Measurements from ENCODE around the gene GALNTL6. TPM values are rescaled to one million over a fixed set of nuclear protein-coding genes. Genes with fewer than 3 reads are reported as not detected.

The GALNTL6 gene
- total and polyA plus RNA-seq, 4 donors = 6.1 to 25.4 (median 22.5) TPM

- H3K36me3 ChIP-seq (ENCODE audit: control insufficient read depth, insufficient read depth, low read length) = no peaks in the 10 kb centered on the region
- no CpG with 5 or more reads among the region's 1 CpG for WGBS (ENCODE audit: insufficient coverage)
- H3K9me3 ChIP-seq (ENCODE audit: control insufficient read depth, insufficient read depth, low read length) = no peaks in the 10 kb centered on the region
- H3K27ac ChIP-seq (ENCODE audit: low read depth, low read length) = no peak overlapping the region
- no peaks in the 10 kb centered on the region for H3K4me1 ChIP-seq (ENCODE audit: control insufficient read depth, insufficient read depth, low read length)
- DNase-seq (ENCODE audit: low read depth in 4 of 6, low spot score in 6 of 6) = no peak
- no peaks in the 10 kb centered on the region for H3K27me3 ChIP-seq (ENCODE audit: control insufficient read depth, insufficient read depth, low read length)
- no peak overlapping the region for H3K4me3 ChIP-seq (ENCODE audit: low read depth, low read length)
These were observed 740.0 kb downstream of the GALNTL6 start for GRCh38 chr4:172553216-172553615.

- WGBS (ENCODE audit: insufficient coverage) = no CpG with 5 or more reads among the region's 4 CpGs
- H3K27ac ChIP-seq (ENCODE audit: low read depth, low read length) = no peak overlapping the region
- DNase-seq (ENCODE audit: low read depth in 4 of 6, low spot score in 6 of 6) = no peak
- no peaks in the 10 kb centered on the region for H3K9me3 ChIP-seq (ENCODE audit: control insufficient read depth, insufficient read depth, low read length)
- no peak overlapping the region for H3K4me3 ChIP-seq (ENCODE audit: low read depth, low read length)
- no peaks in the 10 kb centered on the region for H3K27me3 ChIP-seq (ENCODE audit: control insufficient read depth, insufficient read depth, low read length)
- H3K4me1 ChIP-seq (ENCODE audit: control insufficient read depth, insufficient read depth, low read length) = no peaks in the 10 kb centered on the region
- H3K36me3 ChIP-seq (ENCODE audit: control insufficient read depth, insufficient read depth, low read length) = no peaks in the 10 kb centered on the region
These were observed 741.4 kb downstream of the GALNTL6 start for GRCh38 chr4:172554588-172554987.

DNA sequence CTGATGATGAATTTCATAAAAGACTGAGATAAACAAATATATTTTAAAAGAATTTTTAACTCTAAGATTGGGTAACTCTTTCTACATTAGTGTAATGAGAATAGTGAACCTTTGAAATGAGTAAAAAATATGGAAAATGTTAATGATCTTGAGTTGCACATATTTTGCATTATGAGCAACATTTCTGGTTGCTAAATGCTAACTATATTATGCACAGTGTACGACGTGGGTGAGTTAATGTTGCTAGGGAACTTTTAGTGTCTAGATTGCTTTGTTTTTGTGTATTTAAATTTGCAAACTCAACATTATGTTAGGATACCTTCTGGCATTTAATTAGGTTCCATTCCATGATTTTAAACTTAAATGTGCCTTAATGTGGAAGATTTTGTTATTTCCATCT is 742.5 kb downstream of the GALNTL6 start:
- Histone ChIP-seq H3K4me3 (ENCODE audit: low read depth, low read length) (no peak overlapping the region), H3K4me1 (ENCODE audit: control insufficient read depth, insufficient read depth, low read length) (no peaks in the 10 kb centered on the region), H3K9me3 (ENCODE audit: control insufficient read depth, insufficient read depth, low read length) (no peaks in the 10 kb centered on the region), H3K27ac (ENCODE audit: low read depth, low read length) (no peak overlapping the region), H3K27me3 (ENCODE audit: control insufficient read depth, insufficient read depth, low read length) (no peaks in the 10 kb centered on the region), H3K36me3 (ENCODE audit: control insufficient read depth, insufficient read depth, low read length) (no peaks in the 10 kb centered on the region)
- no CpG with 5 or more reads among the region's 2 CpGs for WGBS (ENCODE audit: insufficient coverage)
- DNase-seq (ENCODE audit: low read depth in 4 of 6, low spot score in 6 of 6) = peak in 1 of 6 donors; percentile 49

DNA sequence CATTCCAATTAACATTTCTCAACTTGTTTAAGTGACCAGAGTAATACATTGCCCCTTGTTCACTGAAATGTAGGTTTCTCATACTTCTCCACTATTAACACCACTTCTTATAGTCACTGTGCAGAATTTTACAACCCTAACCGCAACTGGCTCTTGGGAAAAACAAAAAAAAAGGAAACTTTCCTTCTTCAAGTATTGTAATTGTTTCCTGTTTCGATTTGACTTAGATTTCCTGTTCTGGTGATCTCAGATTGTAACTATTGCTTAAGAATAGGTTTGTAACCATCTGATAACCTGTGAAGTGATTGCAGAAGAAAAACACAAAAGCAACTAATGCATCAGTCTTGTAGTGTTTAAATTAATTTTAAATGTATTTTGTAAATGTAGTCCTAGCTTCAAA is 760.7 kb downstream of the GALNTL6 start:
- H3K27me3 ChIP-seq (ENCODE audit: control insufficient read depth, insufficient read depth, low read length) = no peaks in the 10 kb centered on the region
- no peak overlapping the region for H3K27ac ChIP-seq (ENCODE audit: low read depth, low read length)
- H3K4me3 ChIP-seq (ENCODE audit: low read depth, low read length) = no peak overlapping the region
- no peaks in the 10 kb centered on the region for H3K4me1 ChIP-seq (ENCODE audit: control insufficient read depth, insufficient read depth, low read length)
- no peaks in the 10 kb centered on the region for H3K36me3 ChIP-seq (ENCODE audit: control insufficient read depth, insufficient read depth, low read length)
- no peak for DNase-seq (ENCODE audit: low read depth in 4 of 6, low spot score in 6 of 6)
- no peaks in the 10 kb centered on the region for H3K9me3 ChIP-seq (ENCODE audit: control insufficient read depth, insufficient read depth, low read length)
- WGBS (ENCODE audit: insufficient coverage) = no CpG with 5 or more reads among the region's 2 CpGs

- DNase-seq (ENCODE audit: low read depth in 4 of 6, low spot score in 6 of 6) = peak in 1 of 6 donors; percentile 3
- H3K27ac ChIP-seq (ENCODE audit: low read depth, low read length) = no peak overlapping the region
- WGBS (ENCODE audit: insufficient coverage) = no CpG with 5 or more reads among the region's 3 CpGs
- H3K9me3 ChIP-seq (ENCODE audit: control insufficient read depth, insufficient read depth, low read length) = no peaks in the 10 kb centered on the region
- H3K4me1 ChIP-seq (ENCODE audit: control insufficient read depth, insufficient read depth, low read length) = no peaks in the 10 kb centered on the region
- H3K4me3 ChIP-seq (ENCODE audit: low read depth, low read length) = no peak overlapping the region
- no peaks in the 10 kb centered on the region for H3K36me3 ChIP-seq (ENCODE audit: control insufficient read depth, insufficient read depth, low read length)
- no peaks in the 10 kb centered on the region for H3K27me3 ChIP-seq (ENCODE audit: control insufficient read depth, insufficient read depth, low read length)
These were observed 765.5 kb downstream of the GALNTL6 start for GRCh38 chr4:172578712-172579111.

GRCh38 chr4:172584816-172585215 is 771.6 kb downstream of the GALNTL6 start:
- 91% methylated on average over 1 of the region's 2 CpGs for WGBS (ENCODE audit: insufficient coverage)
- no peak overlapping the region for H3K27ac ChIP-seq (ENCODE audit: low read depth, low read length)

DNA sequence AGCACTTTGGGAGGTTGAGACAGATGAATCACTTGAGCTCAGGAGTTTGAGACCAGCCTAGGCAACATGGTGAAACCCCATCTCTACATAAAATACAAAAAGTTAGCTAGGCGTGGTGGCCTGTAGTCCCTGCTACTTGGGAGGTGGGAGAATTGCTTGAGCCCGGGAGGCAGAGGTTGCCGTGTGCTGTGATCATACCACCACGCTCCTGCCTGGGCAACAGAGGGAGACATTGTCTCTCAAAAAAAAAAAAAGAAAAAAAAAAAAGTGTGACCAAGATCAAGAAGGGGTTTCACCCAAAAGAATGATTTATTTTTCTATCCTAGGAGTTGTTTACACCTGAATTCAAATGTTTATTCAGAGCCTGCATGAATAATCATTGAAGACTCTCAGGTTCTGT is 783.0 kb downstream of the GALNTL6 start:
- no peaks in the 10 kb centered on the region for H3K4me1 ChIP-seq (ENCODE audit: control insufficient read depth, insufficient read depth, low read length)
- no peaks in the 10 kb centered on the region for H3K9me3 ChIP-seq (ENCODE audit: control insufficient read depth, insufficient read depth, low read length)
- no peak overlapping the region for H3K27ac ChIP-seq (ENCODE audit: low read depth, low read length)
- H3K36me3 ChIP-seq (ENCODE audit: control insufficient read depth, insufficient read depth, low read length) = no peaks in the 10 kb centered on the region
- H3K4me3 ChIP-seq (ENCODE audit: low read depth, low read length) = no peak overlapping the region
- WGBS (ENCODE audit: insufficient coverage) = no CpG with 5 or more reads among the region's 4 CpGs
- no peaks in the 10 kb centered on the region for H3K27me3 ChIP-seq (ENCODE audit: control insufficient read depth, insufficient read depth, low read length)
- DNase-seq (ENCODE audit: low read depth in 4 of 6, low spot score in 6 of 6) = no peak

More at GRCh38 chr4:172584816-172585215, 771.6 kb downstream of the GALNTL6 start:
- Histone ChIP-seq H3K9me3 (ENCODE audit: control insufficient read depth, insufficient read depth, low read length) (peaks cover 3% of the 10 kb centered on the region), H3K36me3 (ENCODE audit: control insufficient read depth, insufficient read depth, low read length) (no peaks in the 10 kb centered on the region), H3K27me3 (ENCODE audit: control insufficient read depth, insufficient read depth, low read length) (no peaks in the 10 kb centered on the region), H3K4me3 (ENCODE audit: low read depth, low read length) (no peak overlapping the region), H3K4me1 (ENCODE audit: control insufficient read depth, insufficient read depth, low read length) (no peaks in the 10 kb centered on the region)
- DNase-seq (ENCODE audit: low read depth in 4 of 6, low spot score in 6 of 6) = no peak

- Histone ChIP-seq H3K4me1 (ENCODE audit: control insufficient read depth, insufficient read depth, low read length) (no peaks in the 10 kb centered on the region), H3K27me3 (ENCODE audit: control insufficient read depth, insufficient read depth, low read length) (no peaks in the 10 kb centered on the region), H3K9me3 (ENCODE audit: control insufficient read depth, insufficient read depth, low read length) (no peaks in the 10 kb centered on the region), H3K27ac (ENCODE audit: low read depth, low read length) (no peak overlapping the region), H3K36me3 (ENCODE audit: control insufficient read depth, insufficient read depth, low read length) (no peaks in the 10 kb centered on the region), H3K4me3 (ENCODE audit: low read depth, low read length) (no peak overlapping the region)
- no peak for DNase-seq (ENCODE audit: low read depth in 4 of 6, low spot score in 6 of 6)
- no CpG with 5 or more reads among the region's 4 CpGs for WGBS (ENCODE audit: insufficient coverage)
These were observed 786.4 kb downstream of the GALNTL6 start for GRCh38 chr4:172599554-172599953.

GRCh38 chr4:172601195-172601594 is 788.0 kb downstream of the GALNTL6 start:
- no peaks in the 10 kb centered on the region for H3K4me1 ChIP-seq (ENCODE audit: control insufficient read depth, insufficient read depth, low read length)
- H3K27me3 ChIP-seq (ENCODE audit: control insufficient read depth, insufficient read depth, low read length) = no peaks in the 10 kb centered on the region
- H3K4me3 ChIP-seq (ENCODE audit: low read depth, low read length) = no peak overlapping the region
- WGBS (ENCODE audit: insufficient coverage) = 24% methylated on average over 2 of the region's 2 CpGs
- H3K27ac ChIP-seq (ENCODE audit: low read depth, low read length) = no peak overlapping the region
- no peak for DNase-seq (ENCODE audit: low read depth in 4 of 6, low spot score in 6 of 6)
- H3K36me3 ChIP-seq (ENCODE audit: control insufficient read depth, insufficient read depth, low read length) = no peaks in the 10 kb centered on the region
- no peaks in the 10 kb centered on the region for H3K9me3 ChIP-seq (ENCODE audit: control insufficient read depth, insufficient read depth, low read length)

- Histone ChIP-seq H3K4me1 (ENCODE audit: control insufficient read depth, insufficient read depth, low read length) (no peaks in the 10 kb centered on the region), H3K4me3 (ENCODE audit: low read depth, low read length) (no peak overlapping the region), H3K36me3 (ENCODE audit: control insufficient read depth, insufficient read depth, low read length) (no peaks in the 10 kb centered on the region), H3K27me3 (ENCODE audit: control insufficient read depth, insufficient read depth, low read length) (no peaks in the 10 kb centered on the region), H3K27ac (ENCODE audit: low read depth, low read length) (no peak overlapping the region), H3K9me3 (ENCODE audit: control insufficient read depth, insufficient read depth, low read length) (no peaks in the 10 kb centered on the region)
- 92% methylated on average over 2 of the region's 5 CpGs for WGBS (ENCODE audit: insufficient coverage)
- no peak for DNase-seq (ENCODE audit: low read depth in 4 of 6, low spot score in 6 of 6)
These were observed 806.0 kb downstream of the GALNTL6 start for GRCh38 chr4:172619218-172619617.
